Nephron progenitor cell (in vitro differentiated cells): ENCODE results near the gene SETMAR.
A peak's percentile ranks its signal among the peaks of the same experiment; 100 is the strongest.

Source experiments
- DNase-seq: peaks from one replicate; pipeline ENCODE4 v3.0.0; 2021
- H3K27ac Mint-ChIP-seq: 2 replicates; pipeline ENCODE4 v1.8.0; 2021; ENCODE audit warnings: mild to moderate bottlenecking, moderate library complexity, mixed read lengths
- H3K27me3 Mint-ChIP-seq: 2 replicates; pipeline ENCODE4 v1.8.0; 2021; ENCODE audit warnings: mild to moderate bottlenecking, low read depth, mixed read lengths; ENCODE audit not compliant: poor library complexity
- H3K36me3 Mint-ChIP-seq: 2 replicates; pipeline ENCODE4 v1.8.0; 2021; ENCODE audit warnings: low read depth, mixed read lengths
- H3K4me1 Mint-ChIP-seq: 2 replicates; pipeline ENCODE4 v1.8.0; 2021; ENCODE audit warnings: mixed read lengths
- H3K4me3 Mint-ChIP-seq: 2 replicates; pipeline ENCODE4 v1.8.0; 2021; ENCODE audit warnings: mild to moderate bottlenecking, moderate library complexity, mixed read lengths
- H3K9me3 Mint-ChIP-seq: 2 replicates; pipeline ENCODE4 v1.8.0; 2021; ENCODE audit warnings: mild to moderate bottlenecking, moderate library complexity, mixed read lengths
- CTCF ChIP-seq: fragments of 200-600 bp; sonication (generic); IDR thresholded peaks from 2 replicates; pipeline ENCODE4 v1.5.0; 2021; ENCODE audit warnings: antibody characterized with exemption

The SETMAR gene

GRCh38 chr3:4358273-4358672 is 55.1 kb downstream of the SETMAR start:
- H3K27ac Mint-ChIP-seq = peak overlapping the region; percentile 96
- no peak overlapping the region for H3K4me3 Mint-ChIP-seq
- H3K36me3 Mint-ChIP-seq = peaks cover 32% of the 10 kb centered on the region
- peaks cover 65% of the 10 kb centered on the region for H3K4me1 Mint-ChIP-seq
- TF ChIP-seq CTCF = no peak
- H3K9me3 Mint-ChIP-seq = peaks cover 7% of the 10 kb centered on the region
- H3K27me3 Mint-ChIP-seq = peaks cover 3% of the 10 kb centered on the region
- no peak for DNase-seq

DNA sequence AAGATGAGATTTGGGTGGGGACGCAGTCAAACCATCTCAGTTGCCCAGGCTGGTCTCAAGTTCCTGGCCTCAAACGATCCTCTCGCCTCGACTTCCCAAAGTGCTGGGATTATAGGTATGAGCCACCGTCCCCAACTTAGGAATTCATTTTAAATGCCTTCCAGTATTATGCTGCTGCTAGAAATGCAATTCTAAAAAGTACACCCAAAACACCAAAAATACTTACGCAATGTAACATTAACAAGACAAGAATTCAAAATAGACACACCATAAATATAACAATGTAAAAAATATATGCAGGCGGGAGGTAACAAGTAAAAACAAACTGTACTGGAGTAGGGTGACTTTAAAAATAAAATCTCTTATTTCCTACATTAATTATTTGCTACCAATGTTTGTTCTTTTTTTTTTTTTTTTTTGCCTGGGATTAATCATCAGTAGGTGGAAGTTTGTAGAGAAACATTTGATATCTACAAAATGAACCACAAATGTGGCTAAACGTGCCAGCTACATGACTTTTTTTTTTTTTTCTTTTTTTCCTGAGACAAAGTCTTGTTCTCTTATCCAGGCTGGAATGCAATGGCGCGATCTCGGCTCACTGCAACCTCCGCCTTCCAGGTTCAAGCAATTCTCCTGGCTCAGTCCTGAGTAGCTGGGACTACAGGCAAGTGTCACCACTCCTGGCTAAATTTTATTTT is 56.8 kb downstream of the SETMAR start:
- Mint-ChIP-seq H3K4me3 (no peak overlapping the region), H3K9me3 (peaks cover 7% of the 10 kb centered on the region), H3K36me3 (peaks cover 32% of the 10 kb centered on the region), H3K27me3 (peaks cover 3% of the 10 kb centered on the region), H3K4me1 (peaks cover 53% of the 10 kb centered on the region), H3K27ac (peak overlapping the region; percentile 79)
- no peak for DNase-seq
- no peak for TF ChIP-seq CTCF

DNA sequence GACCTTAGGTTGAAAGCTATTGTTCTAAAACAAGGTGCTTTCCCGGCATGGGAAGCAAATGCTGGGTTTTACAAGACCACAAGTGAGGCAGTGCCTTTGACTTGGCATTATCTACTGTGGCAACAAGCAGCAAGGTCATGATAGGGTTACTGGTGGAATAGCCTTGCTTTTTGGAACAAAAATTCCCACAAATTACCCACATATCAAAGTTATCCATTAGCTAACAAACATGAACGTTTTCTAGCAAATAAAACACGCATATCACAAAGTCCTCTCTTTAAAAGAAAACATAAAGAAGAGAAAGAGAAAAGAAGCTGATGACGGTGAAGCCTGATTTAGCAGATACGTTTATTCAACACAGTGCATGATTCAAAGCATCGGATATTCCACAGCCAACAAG is 57.6 kb downstream of the SETMAR start:
- H3K4me3 Mint-ChIP-seq = no peak overlapping the region
- no peak for DNase-seq
- H3K4me1 Mint-ChIP-seq = peaks cover 44% of the 10 kb centered on the region
- H3K9me3 Mint-ChIP-seq = peaks cover 7% of the 10 kb centered on the region
- no peak for TF ChIP-seq CTCF
- H3K27ac Mint-ChIP-seq = peak overlapping the region; percentile 45
- peaks cover 3% of the 10 kb centered on the region for H3K27me3 Mint-ChIP-seq
- peaks cover 32% of the 10 kb centered on the region for H3K36me3 Mint-ChIP-seq

DNA sequence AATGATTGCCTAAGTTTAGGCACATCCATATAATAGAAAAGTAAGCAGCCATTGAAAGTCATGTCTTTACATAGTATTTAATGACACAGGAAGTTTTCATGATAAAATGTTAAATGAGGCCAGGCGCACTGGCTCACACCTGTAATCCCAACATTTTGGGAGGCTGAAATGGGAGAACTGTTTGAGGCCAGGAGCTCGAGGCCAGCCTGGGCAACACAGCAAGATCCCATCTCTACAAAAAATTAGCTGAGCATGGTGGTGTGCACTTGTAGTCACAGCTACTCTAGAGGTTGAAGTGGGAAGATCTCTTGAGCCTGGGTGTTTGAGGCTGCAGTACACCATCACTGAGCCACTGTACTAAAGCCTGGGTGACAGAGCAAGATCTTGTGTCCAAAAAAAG is 59.4 kb downstream of the SETMAR start:
- H3K36me3 Mint-ChIP-seq = peaks cover 45% of the 10 kb centered on the region
- no peak for DNase-seq
- peaks cover 7% of the 10 kb centered on the region for H3K27me3 Mint-ChIP-seq
- H3K4me1 Mint-ChIP-seq = peaks cover 29% of the 10 kb centered on the region
- H3K27ac Mint-ChIP-seq = peak overlapping the region; percentile 16
- no peak overlapping the region for H3K4me3 Mint-ChIP-seq
- H3K9me3 Mint-ChIP-seq = peaks cover 15% of the 10 kb centered on the region
- TF ChIP-seq CTCF = no peak
